HepG2 (cell line): ENCODE results near the gene DHX8. TPM values are rescaled to one million over a fixed set of nuclear protein-coding genes. Genes with fewer than 3 reads are reported as not detected.

Source experiments
- BCL6 ChIP-seq: IDR thresholded peaks from 2 replicates; pipeline ENCODE4 v1.6.1; 2016; ENCODE audit warnings: missing genetic modification reagents, missing compliant biosample characterization
- CAMTA2 ChIP-seq: sonication (generic); formaldehyde crosslinking; IDR thresholded peaks from 2 replicates; pipeline ENCODE4 v1.4.0; 2020; ENCODE audit warnings: mild to moderate bottlenecking, missing genetic modification reagents, borderline replicate concordance
- DPF2 ChIP-seq: sonication (generic); formaldehyde crosslinking; IDR thresholded peaks from 2 replicates; pipeline ENCODE4 v1.4.0; 2020; ENCODE audit warnings: mild to moderate bottlenecking, low read depth, missing genetic modification reagents, borderline replicate concordance
- MED1 ChIP-seq: sonication (generic); formaldehyde crosslinking; IDR thresholded peaks from 2 replicates; pipeline ENCODE4 v1.4.0; 2020; ENCODE audit warnings: missing genetic modification reagents
- NCOA1 ChIP-seq: sonication (generic); formaldehyde crosslinking; IDR thresholded peaks from 2 replicates; pipeline ENCODE4 v1.9.0; 2021; ENCODE audit warnings: missing genetic modification reagents
- NR2C2 ChIP-seq: sonication (generic); formaldehyde crosslinking; IDR thresholded peaks from 2 replicates; pipeline ENCODE4 v1.4.0; 2020; ENCODE audit warnings: missing genetic modification reagents, mild to moderate bottlenecking, moderate library complexity, borderline replicate concordance
- NR2F2 ChIP-seq: IDR thresholded peaks from 2 replicates; pipeline ENCODE4 v1.6.1; 2012; ENCODE audit warnings: low read depth, inconsistent platforms, borderline replicate concordance
- POLR2G ChIP-seq: fragments of 200-400 bp; formaldehyde crosslinking; IDR thresholded peaks from 2 replicates; pipeline ENCODE4 v1.6.1; 2018; ENCODE audit warnings: mild to moderate bottlenecking, low read depth, low read length, moderate library complexity
- SAFB2 ChIP-seq: sonication (generic); formaldehyde crosslinking; IDR thresholded peaks from 2 replicates; pipeline ENCODE4 v1.5.1; 2020; ENCODE audit warnings: missing genetic modification reagents, low read depth, mild to moderate bottlenecking, borderline replicate concordance
- STAG1 ChIP-seq: sonication (generic); formaldehyde crosslinking; IDR thresholded peaks from 2 replicates; pipeline ENCODE4 v1.4.0; 2020; ENCODE audit warnings: missing genetic modification reagents
- STAT5B ChIP-seq: sonication (generic); formaldehyde crosslinking; IDR thresholded peaks from 2 replicates; pipeline ENCODE4 v1.4.0; 2020; ENCODE audit warnings: missing genetic modification reagents
- SYNCRIP ChIP-seq: fragments of 200-400 bp; formaldehyde crosslinking; IDR thresholded peaks from 2 replicates; pipeline ENCODE4 v1.6.1; 2018; ENCODE audit warnings: mild to moderate bottlenecking, low read depth, low read length; ENCODE audit not compliant: insufficient read depth
- TBL1XR1 ChIP-seq: fragments of 150-350 bp; IDR thresholded peaks from 2 replicates; pipeline ENCODE4 v1.6.1; 2014; ENCODE audit warnings: borderline replicate concordance, low read length; ENCODE audit not compliant: partially characterized antibody
- TCF7L2 ChIP-seq: IDR thresholded peaks from 2 replicates; pipeline ENCODE4 v1.6.1; 2011; ENCODE audit warnings: mild to moderate bottlenecking, low read depth, low read length, moderate library complexity
- ZBTB46 ChIP-seq: sonication (generic); formaldehyde crosslinking; IDR thresholded peaks from 2 replicates; pipeline ENCODE4 v1.4.0; 2020; ENCODE audit warnings: mild to moderate bottlenecking, missing genetic modification reagents, borderline replicate concordance
- ZNF331 ChIP-seq: sonication (generic); formaldehyde crosslinking; IDR thresholded peaks from 2 replicates; pipeline ENCODE4 v1.4.0; 2020; ENCODE audit warnings: missing genetic modification reagents
- ZNF460 ChIP-seq: sonication (generic); formaldehyde crosslinking; IDR thresholded peaks from 2 replicates; pipeline ENCODE4 v1.5.1; 2020; ENCODE audit warnings: missing genetic modification reagents, mild to moderate bottlenecking, borderline replicate concordance
- ZNF501 ChIP-seq: sonication (generic); formaldehyde crosslinking; IDR thresholded peaks from 2 replicates; pipeline ENCODE4 v1.5.1; 2020; ENCODE audit warnings: mild to moderate bottlenecking, moderate library complexity, missing genetic modification reagents
- ZNF572 ChIP-seq: sonication (generic); formaldehyde crosslinking; IDR thresholded peaks from 2 replicates; pipeline ENCODE4 v1.5.1; 2020; ENCODE audit warnings: mild to moderate bottlenecking, missing genetic modification reagents
- ZNF678 ChIP-seq: sonication (generic); formaldehyde crosslinking; IDR thresholded peaks from 2 replicates; pipeline ENCODE4 v1.4.0; 2020; ENCODE audit warnings: mild to moderate bottlenecking, missing genetic modification reagents
- ZSCAN25 ChIP-seq: sonication (generic); formaldehyde crosslinking; IDR thresholded peaks from 2 replicates; pipeline ENCODE4 v1.8.0; 2022; ENCODE audit warnings: mild to moderate bottlenecking, missing genetic modification reagents
- polyA plus RNA-seq, 8 experiments: library from polyadenylated mRNA; depleted of rRNA in 3 of 8; stranded (reverse) in 7 of 8; unstranded in 1 of 8; fragments of >200 nt; fragmentation: Illumina TruSeq in 4 of 8; extraction: Trizol in 4 of 8; gene quantifications; 2 replicates each; pipeline versions ENCODE4 v1.2.1 to v1.2.3, GENCODE V29; 2011 to 2016; ENCODE audit warnings: low read depth in 4 of 8, missing spikeins in 1 of 8, mixed read lengths in 1 of 8; ENCODE audit not compliant: insufficient read depth in 1 of 8
- total RNA-seq, 5 experiments: library from RNA; depleted of rRNA; stranded (reverse); fragments of >200 nt; fragmentation: Illumina TruSeq; extraction: Trizol; gene quantifications; 2 replicates each; pipeline ENCODE4 v1.2.3, GENCODE V29; 2016; ENCODE audit warnings: low read depth in 1 of 5
- TF ChIP-seq, protein P1 (sequence below): sonication (generic); formaldehyde crosslinking; IDR thresholded peaks from 2 replicates; pipeline ENCODE4 v1.5.1; 2020; ENCODE audit warnings: missing genetic modification reagents, mild to moderate bottlenecking, borderline replicate concordance
- TF ChIP-seq, protein P2 (sequence below): sonication (generic); formaldehyde crosslinking; IDR thresholded peaks from 2 replicates; pipeline ENCODE4 v1.4.0; 2020; ENCODE audit warnings: missing genetic modification reagents
- TF ChIP-seq, protein P3 (sequence below): sonication (generic); formaldehyde crosslinking; IDR thresholded peaks from 2 replicates; pipeline ENCODE4 v1.4.0; 2020; ENCODE audit warnings: mild to moderate bottlenecking, low read depth, missing genetic modification reagents

Gene DHX8
- total and polyA plus RNA-seq, 2 of the 13 experiments (the other 11 are each of a cell fraction or from before 2014, with no cell fraction given), result 24.8 to 48.9 TPM

DNA sequence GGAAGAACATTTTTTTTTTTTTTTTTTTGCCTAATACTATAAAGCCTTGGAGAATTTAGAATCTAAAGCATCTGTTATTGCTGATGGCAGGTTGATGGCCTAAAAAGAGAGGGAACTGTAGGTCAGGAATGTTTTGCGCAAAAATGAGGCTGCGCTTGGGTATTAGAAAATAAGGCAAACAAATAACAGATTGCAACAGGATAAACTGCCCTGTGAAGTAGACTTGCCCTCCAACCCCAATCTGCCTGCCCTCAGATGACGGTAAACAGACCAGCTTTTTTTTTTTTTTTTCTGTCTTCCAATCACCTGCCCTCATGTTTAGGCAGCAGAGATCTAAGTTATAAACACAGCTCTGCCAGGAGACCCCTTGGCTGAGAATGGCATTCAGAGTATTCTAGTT is 3.8 kb upstream of the DHX8 start (continued):
- TF ChIP-seq, protein P1, sequence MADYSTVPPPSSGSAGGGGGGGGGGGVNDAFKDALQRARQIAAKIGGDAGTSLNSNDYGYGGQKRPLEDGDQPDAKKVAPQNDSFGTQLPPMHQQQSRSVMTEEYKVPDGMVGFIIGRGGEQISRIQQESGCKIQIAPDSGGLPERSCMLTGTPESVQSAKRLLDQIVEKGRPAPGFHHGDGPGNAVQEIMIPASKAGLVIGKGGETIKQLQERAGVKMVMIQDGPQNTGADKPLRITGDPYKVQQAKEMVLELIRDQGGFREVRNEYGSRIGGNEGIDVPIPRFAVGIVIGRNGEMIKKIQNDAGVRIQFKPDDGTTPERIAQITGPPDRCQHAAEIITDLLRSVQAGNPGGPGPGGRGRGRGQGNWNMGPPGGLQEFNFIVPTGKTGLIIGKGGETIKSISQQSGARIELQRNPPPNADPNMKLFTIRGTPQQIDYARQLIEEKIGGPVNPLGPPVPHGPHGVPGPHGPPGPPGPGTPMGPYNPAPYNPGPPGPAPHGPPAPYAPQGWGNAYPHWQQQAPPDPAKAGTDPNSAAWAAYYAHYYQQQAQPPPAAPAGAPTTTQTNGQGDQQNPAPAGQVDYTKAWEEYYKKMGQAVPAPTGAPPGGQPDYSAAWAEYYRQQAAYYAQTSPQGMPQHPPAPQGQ (CRISPR knock-in tag), result no peak
- TF ChIP-seq ZNF678 (CRISPR knock-in tag) (no peak), STAT5B (CRISPR knock-in tag) (no peak), ZNF331 (CRISPR knock-in tag) (peak; percentile 79), ZNF501 (CRISPR knock-in tag) (peak; percentile 47; the same call in 1 of the 2 replicates), STAG1 (CRISPR knock-in tag) (peak; percentile 30; the same call in 1 of the 2 replicates), NR2F2 (peak; percentile 99), ZNF460 (CRISPR knock-in tag) (peak; percentile 47; the same call in 1 of the 2 replicates), DPF2 (CRISPR knock-in tag) (peak; percentile 81), ZSCAN25 (no peak), BCL6 (CRISPR knock-in tag) (peak; percentile 89), SYNCRIP (no peak), TBL1XR1 (peak; percentile 39), NCOA1 (no peak), SAFB2 (CRISPR knock-in tag) (no peak), CAMTA2 (no peak), POLR2G (no peak), TCF7L2 (peak; percentile 71), ZNF572 (CRISPR knock-in tag) (no peak), NR2C2 (CRISPR knock-in tag) (peak; percentile 84), ZBTB46 (CRISPR knock-in tag) (no peak), MED1 (CRISPR knock-in tag) (peak; percentile 96)
- TF ChIP-seq, protein P2, sequence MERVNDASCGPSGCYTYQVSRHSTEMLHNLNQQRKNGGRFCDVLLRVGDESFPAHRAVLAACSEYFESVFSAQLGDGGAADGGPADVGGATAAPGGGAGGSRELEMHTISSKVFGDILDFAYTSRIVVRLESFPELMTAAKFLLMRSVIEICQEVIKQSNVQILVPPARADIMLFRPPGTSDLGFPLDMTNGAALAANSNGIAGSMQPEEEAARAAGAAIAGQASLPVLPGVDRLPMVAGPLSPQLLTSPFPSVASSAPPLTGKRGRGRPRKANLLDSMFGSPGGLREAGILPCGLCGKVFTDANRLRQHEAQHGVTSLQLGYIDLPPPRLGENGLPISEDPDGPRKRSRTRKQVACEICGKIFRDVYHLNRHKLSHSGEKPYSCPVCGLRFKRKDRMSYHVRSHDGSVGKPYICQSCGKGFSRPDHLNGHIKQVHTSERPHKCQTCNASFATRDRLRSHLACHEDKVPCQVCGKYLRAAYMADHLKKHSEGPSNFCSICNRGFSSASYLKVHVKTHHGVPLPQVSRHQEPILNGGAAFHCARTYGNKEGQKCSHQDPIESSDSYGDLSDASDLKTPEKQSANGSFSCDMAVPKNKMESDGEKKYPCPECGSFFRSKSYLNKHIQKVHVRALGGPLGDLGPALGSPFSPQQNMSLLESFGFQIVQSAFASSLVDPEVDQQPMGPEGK (CRISPR knock-in tag), result peak; percentile 51; the same call in 1 of the 2 replicates
- TF ChIP-seq, protein P3, sequence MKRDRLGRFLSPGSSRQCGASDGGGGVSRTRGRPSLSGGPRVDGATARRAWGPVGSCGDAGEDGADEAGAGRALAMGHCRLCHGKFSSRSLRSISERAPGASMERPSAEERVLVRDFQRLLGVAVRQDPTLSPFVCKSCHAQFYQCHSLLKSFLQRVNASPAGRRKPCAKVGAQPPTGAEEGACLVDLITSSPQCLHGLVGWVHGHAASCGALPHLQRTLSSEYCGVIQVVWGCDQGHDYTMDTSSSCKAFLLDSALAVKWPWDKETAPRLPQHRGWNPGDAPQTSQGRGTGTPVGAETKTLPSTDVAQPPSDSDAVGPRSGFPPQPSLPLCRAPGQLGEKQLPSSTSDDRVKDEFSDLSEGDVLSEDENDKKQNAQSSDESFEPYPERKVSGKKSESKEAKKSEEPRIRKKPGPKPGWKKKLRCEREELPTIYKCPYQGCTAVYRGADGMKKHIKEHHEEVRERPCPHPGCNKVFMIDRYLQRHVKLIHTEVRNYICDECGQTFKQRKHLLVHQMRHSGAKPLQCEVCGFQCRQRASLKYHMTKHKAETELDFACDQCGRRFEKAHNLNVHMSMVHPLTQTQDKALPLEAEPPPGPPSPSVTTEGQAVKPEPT (CRISPR knock-in tag), result peak; percentile 54; the same call in 1 of the 2 replicates
